GM12801 (cell line): ENCODE measurements around the gene RAD51AP1.

Experiments used
- CTCF ChIP-seq: IDR thresholded peaks from one replicate; pipeline ENCODE4 v1.5.1; 2011; ENCODE audit warnings: control low read depth; ENCODE audit not compliant: insufficient read length; ENCODE audit errors: extremely low read depth

RAD51AP1 gene

GRCh38 chr12:4506870-4507269 lies 31.8 kb upstream of the RAD51AP1 start:
- TF ChIP-seq CTCF = no peak

- no peak for TF ChIP-seq CTCF
These were observed 20.5 kb upstream of the RAD51AP1 start for GRCh38 chr12:4518106-4518728.

GRCh38 chr12:4526923-4527546 lies 11.7 kb upstream of the RAD51AP1 start:
- TF ChIP-seq CTCF = no peak

- TF ChIP-seq CTCF = no peak
These were observed 8.5 kb upstream of the RAD51AP1 start for GRCh38 chr12:4530160-4530559.

GRCh38 chr12:4530982-4531586 lies 7.6 kb upstream of the RAD51AP1 start:
- no peak for TF ChIP-seq CTCF

GRCh38 chr12:4535092-4535491 lies 3.6 kb upstream of the RAD51AP1 start:
- TF ChIP-seq CTCF = no peak

- TF ChIP-seq CTCF = no peak
These were observed 2.8 kb upstream of the RAD51AP1 start for GRCh38 chr12:4535871-4536270.
